KOPT-K1 (cell line): Measurements from ENCODE around the gene TLE4.

Source experiments
- H3K27ac ChIP-seq: fragments of 200-600 bp; sonication (generic); 2 replicates; pipeline ENCODE4 v1.5.1; 2016; ENCODE audit warnings: antibody characterized with exemption, mild to moderate bottlenecking, low read depth, low read length; ENCODE audit not compliant: poor library complexity, severe bottlenecking
- H3K36me3 ChIP-seq: fragments of 200-600 bp; sonication (generic); 2 replicates; pipeline ENCODE4 v1.5.1; 2017; ENCODE audit warnings: antibody characterized with exemption, mild to moderate bottlenecking, low read length, moderate library complexity; ENCODE audit not compliant: insufficient read depth
- H3K9me3 ChIP-seq: fragments of 200-600 bp; sonication (generic); 2 replicates; pipeline ENCODE4 v1.5.1; 2017; ENCODE audit warnings: antibody characterized with exemption, low read length, mild to moderate bottlenecking; ENCODE audit not compliant: insufficient read depth, poor library complexity, severe bottlenecking

TLE4 gene

GRCh38 chr9:79689576-79689975, 117.8 kb downstream of the TLE4 start:
- Histone ChIP-seq H3K9me3 (no peaks in the 10 kb centered on the region), H3K36me3 (no peaks in the 10 kb centered on the region), H3K27ac (no peak overlapping the region)

GRCh38 chr9:79691496-79691895, 119.7 kb downstream of the TLE4 start:
- Histone ChIP-seq H3K36me3 (no peaks in the 10 kb centered on the region), H3K9me3 (no peaks in the 10 kb centered on the region), H3K27ac (no peak overlapping the region)

GRCh38 chr9:79692857-79693571, 121.2 kb downstream of the TLE4 start:
- H3K36me3 ChIP-seq = no peaks in the 10 kb centered on the region
- no peak overlapping the region for H3K27ac ChIP-seq
- no peaks in the 10 kb centered on the region for H3K9me3 ChIP-seq

GRCh38 chr9:79693750-79694149, 122.0 kb downstream of the TLE4 start:
- no peaks in the 10 kb centered on the region for H3K9me3 ChIP-seq
- no peak overlapping the region for H3K27ac ChIP-seq
- H3K36me3 ChIP-seq = no peaks in the 10 kb centered on the region

GRCh38 chr9:79694208-79694607, 122.4 kb downstream of the TLE4 start:
- Histone ChIP-seq H3K27ac (no peak overlapping the region), H3K9me3 (no peaks in the 10 kb centered on the region), H3K36me3 (no peaks in the 10 kb centered on the region)

GRCh38 chr9:79694676-79695400, 123.1 kb downstream of the TLE4 start:
- no peak overlapping the region for H3K27ac ChIP-seq
- H3K36me3 ChIP-seq = no peaks in the 10 kb centered on the region
- no peaks in the 10 kb centered on the region for H3K9me3 ChIP-seq

- no peaks in the 10 kb centered on the region for H3K36me3 ChIP-seq
- H3K9me3 ChIP-seq = no peaks in the 10 kb centered on the region
- H3K27ac ChIP-seq = no peak overlapping the region
Observed at GRCh38 chr9:79695531-79696175, 123.9 kb downstream of the TLE4 start.

GRCh38 chr9:79698967-79699366, 127.2 kb downstream of the TLE4 start:
- H3K9me3 ChIP-seq = no peaks in the 10 kb centered on the region
- no peaks in the 10 kb centered on the region for H3K36me3 ChIP-seq
- no peak overlapping the region for H3K27ac ChIP-seq

GRCh38 chr9:79699479-79699878, 127.7 kb downstream of the TLE4 start:
- Histone ChIP-seq H3K36me3 (no peaks in the 10 kb centered on the region), H3K27ac (no peak overlapping the region), H3K9me3 (no peaks in the 10 kb centered on the region)

- no peaks in the 10 kb centered on the region for H3K36me3 ChIP-seq
- no peaks in the 10 kb centered on the region for H3K9me3 ChIP-seq
- H3K27ac ChIP-seq = no peak overlapping the region
Observed at GRCh38 chr9:79700607-79701360, 129.0 kb downstream of the TLE4 start.

- no peaks in the 10 kb centered on the region for H3K36me3 ChIP-seq
- no peak overlapping the region for H3K27ac ChIP-seq
- no peaks in the 10 kb centered on the region for H3K9me3 ChIP-seq
Observed at GRCh38 chr9:79701651-79702050, 129.9 kb downstream of the TLE4 start.

GRCh38 chr9:79705704-79706103, 133.9 kb downstream of the TLE4 start:
- Histone ChIP-seq H3K9me3 (no peaks in the 10 kb centered on the region), H3K27ac (no peak overlapping the region), H3K36me3 (no peaks in the 10 kb centered on the region; the same call in 1 of the 2 replicates)

GRCh38 chr9:79706512-79706911, 134.7 kb downstream of the TLE4 start:
- H3K36me3 ChIP-seq = no peaks in the 10 kb centered on the region; the same call in 1 of the 2 replicates
- no peaks in the 10 kb centered on the region for H3K9me3 ChIP-seq
- H3K27ac ChIP-seq = no peak overlapping the region

GRCh38 chr9:79707589-79707988, 135.8 kb downstream of the TLE4 start:
- no peaks in the 10 kb centered on the region; the same call in 1 of the 2 replicates for H3K36me3 ChIP-seq
- no peaks in the 10 kb centered on the region for H3K9me3 ChIP-seq
- no peak overlapping the region for H3K27ac ChIP-seq

GRCh38 chr9:79708541-79708940, 136.8 kb downstream of the TLE4 start:
- Histone ChIP-seq H3K27ac (no peak overlapping the region), H3K36me3 (no peaks in the 10 kb centered on the region; the same call in 1 of the 2 replicates), H3K9me3 (no peaks in the 10 kb centered on the region)
